ENCODE results near the gene TXK. TPM values are rescaled to one million over a fixed set of nuclear protein-coding genes. Genes with fewer than 3 reads are reported as not detected.

Gene TXK
- total RNA-seq, 1 donor from 2014 or later = 1.8 TPM

- Mint-ChIP-seq H3K4me3 (ENCODE audit: low read depth) (no peak overlapping the region), H3K27ac (no peak overlapping the region), H3K4me1 (ENCODE audit: low read depth) (peaks cover 17% of the 10 kb centered on the region), H3K27me3 (ENCODE audit: low read depth) (peaks cover 59% of the 10 kb centered on the region), H3K36me3 (ENCODE audit: low read depth) (no peaks in the 10 kb centered on the region), H3K9me3 (peaks cover 4% of the 10 kb centered on the region)
- DNase-seq (ENCODE audit: low spot score) = no peak
- intact Hi-C loops (cut with micrococcal nuclease) = loop anchor here (5.0 kb wide), 1 partner anchor 69 kb away; no protein-coding TSS in a partner anchor
These were observed 115.9 kb downstream of the TXK start for GRCh38 chr4:48018112-48018511.

DNA sequence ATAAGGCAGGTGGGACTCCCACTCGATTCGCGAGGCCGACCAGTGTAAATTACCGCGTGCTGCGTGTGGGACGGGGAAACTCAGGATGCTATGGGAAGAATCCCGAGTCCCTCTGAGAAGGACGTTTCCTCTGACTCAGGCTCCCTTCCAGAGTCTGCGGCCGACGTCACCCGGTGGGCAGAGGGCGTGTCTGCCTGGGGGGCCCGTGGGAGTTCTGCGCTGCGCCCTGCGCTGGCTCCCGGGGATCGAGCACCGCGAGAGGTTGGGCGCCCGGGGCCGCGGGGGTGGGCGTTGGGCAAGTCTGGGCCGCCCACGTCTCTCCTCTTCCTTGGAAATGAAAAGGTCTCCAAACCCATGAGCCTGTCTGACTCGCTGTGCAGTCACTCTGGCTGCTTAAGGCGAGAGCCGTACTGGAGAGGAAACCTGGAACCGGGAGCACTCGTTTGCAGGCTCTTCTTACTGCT is 116.9 kb downstream of the TXK start:
- intact Hi-C loops (cut with micrococcal nuclease) = loop anchor here (5.0 kb wide), 1 partner anchor 70 kb away; no protein-coding TSS in a partner anchor
- Mint-ChIP-seq H3K27ac (no peak overlapping the region), H3K36me3 (ENCODE audit: low read depth) (no peaks in the 10 kb centered on the region), H3K9me3 (peaks cover 4% of the 10 kb centered on the region), H3K4me3 (ENCODE audit: low read depth) (peak overlapping the region; percentile 66), H3K27me3 (ENCODE audit: low read depth) (peaks cover 55% of the 10 kb centered on the region), H3K4me1 (ENCODE audit: low read depth) (peaks cover 17% of the 10 kb centered on the region)
- no peak for DNase-seq (ENCODE audit: low spot score)

Other genes with a start within 250 kb of the TXK start
- gene NFXL1, start 219.7 kb downstream of the TXK start, total RNA-seq = 11.9 and 13.3 TPM in 2 replicates
- not detected in 2 replicates for gene CNGA1, start 117.6 kb downstream of the TXK start, total RNA-seq
- gene NIPAL1, start 117.5 kb downstream of the TXK start, total RNA-seq = 0.82 and 1.4 TPM in 2 replicates
- 2.2 and 2.4 TPM in 2 replicates for gene TEC, start 135.6 kb upstream of the TXK start, total RNA-seq
- 60.4 and 67.1 TPM in 2 replicates for gene SLAIN2, start 207.3 kb upstream of the TXK start, total RNA-seq